Mammary epithelial cell (primary cell): ENCODE data around the gene SOBP.

ENCODE experiments used
- CTCF ChIP-seq, 2 donors: IDR thresholded peaks in 1 of 2; conservative IDR thresholded peaks in 1 of 2; 2 replicates each; pipeline ENCODE4 v1.5.1; 2011 to 2012; ENCODE audit warnings: inconsistent platforms in 2 of 2, low read length in 2 of 2, mild to moderate bottlenecking in 2 of 2, control low read depth in 1 of 2, low read depth in 1 of 2; ENCODE audit not compliant: insufficient read depth in 1 of 2; ENCODE audit errors: extremely low read depth in 1 of 2
- EZH2 ChIP-seq: IDR thresholded peaks from 2 replicates; pipeline ENCODE4 v1.6.1; 2012; ENCODE audit warnings: low read length, inconsistent platforms, borderline replicate concordance

GRCh38 chr6:107587451-107587850, 97.5 kb downstream of the SOBP start:
- TF ChIP-seq CTCF (conservative IDR thresholded peaks at IDR 0.05 in 1 of 2, IDR thresholded peaks at IDR 0.05 in 1 of 2; ENCODE audit: extremely low read depth in 1 of 2, insufficient read depth in 1 of 2, low read depth in 1 of 2, low read length in 2 of 2) (no peak), EZH2 (no peak)
